H1 (cell line): ENCODE measurements around the gene SIGLEC6. TPM values are rescaled to one million over a fixed set of nuclear protein-coding genes. Genes with fewer than 3 reads are reported as not detected.

Source experiments
- CTCF ChIA-PET: fragments of 300-600 bp; sonication (Branson Sonifier 250); formaldehyde crosslinking; loops from one replicate; lab custom pipeline; 2021; ENCODE audit not compliant: partially characterized antibody; lab: Charles Lee
- POLR2A ChIA-PET: fragments of 300-600 bp; sonication (Branson Sonifier 250); formaldehyde crosslinking; loops from one replicate; lab custom pipeline; 2021; ENCODE audit warnings: inconsistent platforms; ENCODE audit not compliant: partially characterized antibody; lab: Charles Lee
- DNase-seq, 2 experiments: peaks; one replicate each; pipeline versions ENCODE4 v3.0.0 to v3.0.0-alpha.2; 2010 to 2022; ENCODE audit warnings: low spot score in 2 of 2, low read depth in 1 of 2, mixed read lengths in 1 of 2
- FAIRE-seq: peaks from 2 replicates; lab custom pipeline; 2011; peaks lifted over from hg19 to GRCh38; lab: Jason Lieb, UNC
- H2AFZ ChIP-seq: 2 replicates; pipeline ENCODE4 v1.8.1; 2012; ENCODE audit warnings: low read length, inconsistent platforms
- H2AK5ac ChIP-seq: 2 replicates; pipeline ENCODE4 v1.6.1; 2013; ENCODE audit warnings: low read depth, low read length
- H2BK120ac ChIP-seq: replicated peaks from 2 replicates; pipeline ENCODE3; 2013; ENCODE audit warnings: low read depth, low read length, inconsistent platforms
- H2BK12ac ChIP-seq: 2 replicates; pipeline ENCODE4 v1.6.1; 2013; ENCODE audit warnings: low read depth, low read length
- H2BK15ac ChIP-seq: 2 replicates; pipeline ENCODE4 v1.6.1; 2013; ENCODE audit warnings: low read length
- H2BK20ac ChIP-seq: 2 replicates; pipeline ENCODE4 v1.6.1; 2013; ENCODE audit warnings: low read length
- H2BK5ac ChIP-seq: 2 replicates; pipeline ENCODE4 v1.6.1; 2013; ENCODE audit warnings: low read depth, low read length
- H3K14ac ChIP-seq: 2 replicates; pipeline ENCODE4 v1.6.1; 2013; ENCODE audit warnings: inconsistent platforms; ENCODE audit not compliant: insufficient read length
- H3K18ac ChIP-seq: 2 replicates; pipeline ENCODE4 v1.6.1; 2013; ENCODE audit warnings: low read length; ENCODE audit errors: extremely low read depth
- H3K23ac ChIP-seq: 2 replicates; pipeline ENCODE4 v1.6.1; 2013; ENCODE audit warnings: inconsistent platforms; ENCODE audit not compliant: insufficient read length
- H3K23me2 ChIP-seq: 2 replicates; pipeline ENCODE4 v1.6.1; 2013; ENCODE audit warnings: low read depth, low read length
- H3K27ac ChIP-seq: 2 replicates; pipeline ENCODE4 v1.6.1; 2011; ENCODE audit warnings: low read depth, low read length, inconsistent platforms
- H3K27me3 ChIP-seq, 4 experiments: replicated peaks in 1 of 4; 1 replicate in 1 of 4; 2 replicates in 3 of 4; pipeline versions ENCODE4 v1.6.1 to v1.8.1; 2011 to 2013; ENCODE audit warnings: low read length in 3 of 4, mild to moderate bottlenecking in 3 of 4, inconsistent platforms in 2 of 4, mixed read lengths in 2 of 4, moderate library complexity in 1 of 4; ENCODE audit not compliant: control insufficient read depth in 3 of 4, insufficient read depth in 3 of 4; ENCODE audit errors: extremely low read depth in 1 of 4
- H3K36me3 ChIP-seq, 4 experiments: 2 replicates each; pipeline versions ENCODE4 v1.6.1 to v1.8.1; 2011 to 2013; ENCODE audit warnings: mild to moderate bottlenecking in 4 of 4, low read length in 3 of 4, moderate library complexity in 2 of 4, control low read depth in 1 of 4, inconsistent platforms in 1 of 4; ENCODE audit not compliant: insufficient read depth in 4 of 4, control insufficient read depth in 2 of 4
- H3K4ac ChIP-seq: replicated peaks from 2 replicates; pipeline ENCODE3; 2013; ENCODE audit warnings: low read length, low read depth, mixed read lengths, inconsistent platforms; ENCODE audit not compliant: insufficient read length
- H3K4me1 ChIP-seq, 4 experiments: replicated peaks in 1 of 4; 1 replicate in 1 of 4; 2 replicates in 3 of 4; pipeline versions ENCODE4 v1.6.1 to v1.8.1; 2011 to 2013; ENCODE audit warnings: low read length in 3 of 4, inconsistent platforms in 2 of 4, mixed read lengths in 1 of 4; ENCODE audit not compliant: insufficient read depth in 4 of 4, control insufficient read depth in 3 of 4
- H3K4me2 ChIP-seq, 2 experiments: 2 replicates each; pipeline versions ENCODE4 v1.6.1 to v1.8.1; 2011 to 2013; ENCODE audit warnings: low read depth in 2 of 2, low read length in 2 of 2, control low read depth in 1 of 2, inconsistent platforms in 1 of 2, mild to moderate bottlenecking in 1 of 2; ENCODE audit not compliant: insufficient read depth in 1 of 2
- H3K4me3 ChIP-seq, 4 experiments: fragments of 200-600, 300-600 bp in 1 of 4; sonication (generic), shearing (Covaris generic), sonication (Bioruptor Twin) in 1 of 4; 2 replicates each; pipeline versions ENCODE4 v1.5.1 to v1.8.1; 2011 to 2016; ENCODE audit warnings: low read length in 4 of 4, low read depth in 3 of 4, control low read depth in 2 of 4, inconsistent platforms in 2 of 4, mild to moderate bottlenecking in 2 of 4, mixed read lengths in 1 of 4, moderate library complexity in 1 of 4; ENCODE audit not compliant: insufficient read depth in 2 of 4; ENCODE audit errors: extremely low read depth in 1 of 4
- H3K56ac ChIP-seq: replicated peaks from 2 replicates; pipeline ENCODE3; 2013; ENCODE audit warnings: low read depth, mild to moderate bottlenecking, mixed read lengths, low read length, inconsistent platforms; ENCODE audit not compliant: insufficient read length
- H3K79me1 ChIP-seq: 2 replicates; pipeline ENCODE4 v1.6.1; 2013; ENCODE audit warnings: low read depth, low read length, control low read depth
- H3K79me2 ChIP-seq, 2 experiments: 2 replicates each; pipeline versions ENCODE4 v1.6.1 to v1.8.1; 2012 to 2013; ENCODE audit warnings: low read length in 2 of 2, mild to moderate bottlenecking in 2 of 2, inconsistent platforms in 1 of 2; ENCODE audit not compliant: insufficient read depth in 2 of 2, control insufficient read depth in 1 of 2
- H3K9ac ChIP-seq, 4 experiments: replicated peaks in 1 of 4; 1 replicate in 1 of 4; 2 replicates in 3 of 4; pipeline versions ENCODE4 v1.6.1 to v1.8.1; 2011 to 2013; ENCODE audit warnings: low read depth in 3 of 4, low read length in 3 of 4, control low read depth in 2 of 4, mild to moderate bottlenecking in 2 of 4, moderate library complexity in 2 of 4, inconsistent platforms in 1 of 4; ENCODE audit errors: extremely low read depth in 1 of 4
- H3K9me3 ChIP-seq, 2 experiments: 2 replicates each; pipeline versions ENCODE4 v1.6.1 to v1.8.1; 2012 to 2013; ENCODE audit warnings: mild to moderate bottlenecking in 2 of 2, moderate library complexity in 2 of 2, control low read depth in 1 of 2, inconsistent platforms in 1 of 2, low read depth in 1 of 2, low read length in 1 of 2, mixed read lengths in 1 of 2; ENCODE audit not compliant: insufficient read depth in 2 of 2
- H4K20me1 ChIP-seq, 2 experiments: replicated peaks in 1 of 2; 2 replicates each; pipeline versions ENCODE3 to v1.8.1; 2011 to 2013; ENCODE audit warnings: inconsistent platforms in 2 of 2, low read length in 2 of 2, mild to moderate bottlenecking in 1 of 2; ENCODE audit not compliant: insufficient read depth in 2 of 2, control insufficient read depth in 1 of 2
- H4K5ac ChIP-seq: 2 replicates; pipeline ENCODE4 v1.6.1; 2013; ENCODE audit warnings: low read length, low read depth, mixed read lengths, inconsistent platforms; ENCODE audit not compliant: insufficient read length
- H4K8ac ChIP-seq: 2 replicates; pipeline ENCODE4 v1.8.0; 2013; ENCODE audit warnings: mild to moderate bottlenecking, moderate library complexity, low read length, inconsistent platforms; ENCODE audit not compliant: insufficient read depth; ENCODE audit errors: extremely low read depth
- H4K91ac ChIP-seq: replicated peaks from 2 replicates; pipeline ENCODE3; 2013; ENCODE audit warnings: low read length, mixed read lengths, inconsistent platforms; ENCODE audit not compliant: insufficient read length
- CEBPB ChIP-seq: IDR thresholded peaks from 2 replicates; pipeline ENCODE4 v1.6.1; 2012; ENCODE audit warnings: low read depth, low read length
- POLR2A ChIP-seq, 2 experiments: IDR thresholded peaks; 1 replicate in 1 of 2; 2 replicates in 1 of 2; pipeline ENCODE4 v1.6.1; 2011; ENCODE audit warnings: low read depth in 2 of 2, low read length in 2 of 2, mild to moderate bottlenecking in 2 of 2; ENCODE audit errors: control extremely low read depth in 1 of 2
- SAP30 ChIP-seq: fragments of 300-600 bp; sonication (generic); IDR thresholded peaks from 2 replicates; pipeline ENCODE4 v1.7.1; 2012; ENCODE audit warnings: low read length, moderate library complexity, mild to moderate bottlenecking, inconsistent platforms; ENCODE audit not compliant: insufficient read depth, insufficient replicate concordance
- SIN3A ChIP-seq, 2 experiments: IDR thresholded peaks in 1 of 2; conservative IDR thresholded peaks in 1 of 2; 2 replicates each; pipeline ENCODE4 v1.6.1; 2011 to 2012; ENCODE audit warnings: low read length in 2 of 2, improper control_type of control experiment in 1 of 2, low read depth in 1 of 2, mild to moderate bottlenecking in 1 of 2
- WGBS, 2 experiments: shearing (Covaris generic) in 1 of 2; methylation state at CpG; one replicate each; pipeline versions ENCODE4 v1.1.6 to v1.1.7; 2013 to 2015; ENCODE audit warnings: low lambda C conversion rate in 2 of 2, mixed read lengths in 2 of 2, inconsistent platforms in 1 of 2, low coverage in 1 of 2, missing lambda C conversion rate in 1 of 2; ENCODE audit not compliant: insufficient replicate concordance in 2 of 2, insufficient coverage in 1 of 2, insufficient read length in 1 of 2; ENCODE audit errors: extremely low coverage in 1 of 2, missing lambda C conversion rate in 1 of 2; 5-methylcytosine and 5-hydroxymethylcytosine counted together
- polyA plus RNA-seq, 7 experiments: library from polyadenylated mRNA; depleted of rRNA in 3 of 7; stranded (reverse) in 5 of 7; unstranded in 2 of 7; fragments of >200 nt in 5 of 7; fragments of 200-250 nt in 2 of 7; gene quantifications; 1 replicate in 5 of 7; 2 replicates in 1 of 7; 4 replicates in 1 of 7; pipeline versions ENCODE4 v1.2.1 to v1.2.3, GENCODE V29; 2011 to 2013; ENCODE audit warnings: missing spikeins in 2 of 7, mixed read lengths in 2 of 7
- total RNA-seq: library from RNA; stranded (reverse); fragmentation: NEBNext Ultra II Directional; extraction: Animal tissue kit (Norgen Biotek cat#: 25700); gene quantifications from 2 replicates; pipeline ENCODE4 v1.2.1, GENCODE V29; 2021

The SIGLEC6 gene
- total and polyA plus RNA-seq, 2 of the 8 experiments (the other 6 are each of a cell fraction or from before 2014, with no cell fraction given): 0.05 TPM; not detected in 1

- H3K4me2 ChIP-seq: no peak overlapping the region
- H2BK120ac ChIP-seq: no peak overlapping the region
- no peak overlapping the region for H3K56ac ChIP-seq
- no peak overlapping the region for H4K91ac ChIP-seq
- H3K36me3 ChIP-seq: no peaks in the 10 kb centered on the region
- no peak overlapping the region for H3K4me3 ChIP-seq
- no peak overlapping the region for H3K9ac ChIP-seq
- peaks cover 0 to 1% (median 0%) of the 10 kb centered on the region in 4 experiments; a peak in 1 of 7 replicates for H3K27me3 ChIP-seq
- no peak for TF ChIP-seq SAP30
- no peak for TF ChIP-seq POLR2A (IDR thresholded peaks at IDR 0.05; ENCODE audit: control extremely low read depth in 1 of 2, low read depth in 2 of 2, low read length in 2 of 2)
- no peak for TF ChIP-seq CEBPB
- no peak for TF ChIP-seq SIN3A (conservative IDR thresholded peaks at IDR 0.05 in 1 of 2, IDR thresholded peaks at IDR 0.05 in 1 of 2; ENCODE audit: low read depth in 1 of 2, low read length in 2 of 2)
- TF ChIP-seq, all 59 proteins: peak for 0
- 68% methylated on average over 8 of the region's 8 CpGs; no CpG with 5 or more reads in 1 of the 2 experiments for WGBS, 2 experiments
- DNase-seq (no peak), FAIRE-seq (no peak)
- ChIA-PET POLR2A (no interaction called here), CTCF (interaction anchor here (1.2 to 3.1 kb wide), 2 partner anchors 11 to 74 kb away, joined by 3 to 16 read pairs; no protein-coding TSS in a partner anchor)
- Histone ChIP-seq H3K9me3 (peaks cover 62 to 64% of the 10 kb centered on the region in 2 experiments), H2BK15ac (no peak overlapping the region), H3K14ac (no peak overlapping the region), H3K4me1 (no peaks in the 10 kb centered on the region), H4K5ac (no peak overlapping the region), H3K27ac (no peak overlapping the region), H4K20me1 (no peaks in the 10 kb centered on the region), H3K23ac (no peak overlapping the region), H2AK5ac (no peak overlapping the region), H3K4ac (no peak overlapping the region), H2BK12ac (no peak overlapping the region), H2BK5ac (no peak overlapping the region), H2AFZ (no peak overlapping the region), H2BK20ac (no peak overlapping the region), H3K18ac (no peak overlapping the region), H3K79me1 (no peaks in the 10 kb centered on the region), H3K79me2 (no peaks in the 10 kb centered on the region), H3K23me2 (no peaks in the 10 kb centered on the region), H4K8ac (no peak overlapping the region; the same call in 1 of the 2 replicates)
Observed at GRCh38 chr19:51524666-51525264, 6.7 kb downstream of the SIGLEC6 start.
